Activated naive CD4-positive, alpha-beta T cell treated with anti-CD3 and anti-CD28 coated beads, Interleukin-2, amount 50 U/mL, for 16 hours (primary cell): ENCODE measurements around the gene SCCPDH.
A peak's percentile ranks its signal among the peaks of the same experiment; 100 is the strongest.

ENCODE experiments used
- DNase-seq: peaks from one replicate; pipeline ENCODE4 v3.0.0-alpha.2; 2020

Gene SCCPDH

DNA sequence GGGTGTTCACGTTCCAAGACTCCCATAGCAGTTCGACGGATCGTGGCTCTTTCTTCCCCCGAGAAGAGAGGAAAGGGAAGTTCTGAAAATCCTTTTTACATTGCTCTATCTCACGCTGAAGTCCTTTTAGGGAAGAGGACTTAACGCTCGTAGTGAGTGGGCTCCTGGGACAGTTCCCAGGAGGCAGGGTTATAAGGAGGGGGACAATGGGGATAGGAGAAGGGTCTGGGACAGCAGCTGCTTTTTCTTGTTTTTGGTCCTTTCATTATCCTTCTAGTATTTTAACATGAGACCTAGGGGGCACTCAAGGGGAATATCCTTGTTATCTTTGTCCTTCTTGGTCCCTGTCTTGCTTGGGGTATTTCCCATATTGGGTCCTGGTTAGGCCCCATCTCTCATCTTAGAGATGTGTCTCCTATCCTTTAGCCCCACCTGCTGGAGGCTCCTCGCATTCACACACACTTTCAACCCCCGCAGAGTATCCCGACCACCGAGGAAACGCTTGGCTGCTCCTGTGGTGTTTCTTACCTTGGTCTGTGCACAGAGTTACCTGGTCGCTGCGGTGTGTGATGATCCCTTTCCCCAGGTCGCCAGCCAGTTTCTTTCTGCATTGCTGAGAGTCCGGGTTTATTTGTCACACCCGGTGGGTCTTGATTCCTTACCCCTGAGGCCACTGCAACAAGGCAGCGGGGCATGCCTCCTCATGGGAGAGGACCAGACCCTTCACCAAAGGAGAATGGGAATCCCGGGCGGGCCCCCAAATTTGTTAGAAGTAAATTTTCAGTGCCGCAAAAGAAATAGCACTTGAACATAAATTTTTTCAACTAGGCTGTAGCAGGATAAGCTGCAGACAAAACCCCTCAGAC, 29.7 kb downstream of the SCCPDH start:
- DNase-seq, result peak; percentile 58

DNA sequence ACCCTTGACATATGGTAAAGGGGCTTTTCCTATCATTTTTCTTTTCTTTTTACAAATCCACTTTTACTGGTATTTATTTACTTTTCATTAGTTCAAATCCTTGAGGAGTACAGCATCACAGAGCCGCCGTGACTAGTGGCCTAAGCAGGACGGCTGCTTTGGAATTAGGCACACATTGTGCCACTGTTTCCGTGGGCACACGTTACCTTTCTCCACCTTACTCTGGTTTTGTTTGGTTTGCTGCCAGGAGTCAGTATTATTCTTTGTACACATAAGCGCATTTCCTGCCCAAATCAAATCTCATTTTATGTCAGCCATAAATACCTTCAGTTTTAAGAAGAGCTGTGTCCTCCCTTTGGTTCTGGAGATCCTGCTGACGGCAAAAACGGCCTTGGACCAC, 31.2 kb downstream of the SCCPDH start:
- no peak for DNase-seq

DNA sequence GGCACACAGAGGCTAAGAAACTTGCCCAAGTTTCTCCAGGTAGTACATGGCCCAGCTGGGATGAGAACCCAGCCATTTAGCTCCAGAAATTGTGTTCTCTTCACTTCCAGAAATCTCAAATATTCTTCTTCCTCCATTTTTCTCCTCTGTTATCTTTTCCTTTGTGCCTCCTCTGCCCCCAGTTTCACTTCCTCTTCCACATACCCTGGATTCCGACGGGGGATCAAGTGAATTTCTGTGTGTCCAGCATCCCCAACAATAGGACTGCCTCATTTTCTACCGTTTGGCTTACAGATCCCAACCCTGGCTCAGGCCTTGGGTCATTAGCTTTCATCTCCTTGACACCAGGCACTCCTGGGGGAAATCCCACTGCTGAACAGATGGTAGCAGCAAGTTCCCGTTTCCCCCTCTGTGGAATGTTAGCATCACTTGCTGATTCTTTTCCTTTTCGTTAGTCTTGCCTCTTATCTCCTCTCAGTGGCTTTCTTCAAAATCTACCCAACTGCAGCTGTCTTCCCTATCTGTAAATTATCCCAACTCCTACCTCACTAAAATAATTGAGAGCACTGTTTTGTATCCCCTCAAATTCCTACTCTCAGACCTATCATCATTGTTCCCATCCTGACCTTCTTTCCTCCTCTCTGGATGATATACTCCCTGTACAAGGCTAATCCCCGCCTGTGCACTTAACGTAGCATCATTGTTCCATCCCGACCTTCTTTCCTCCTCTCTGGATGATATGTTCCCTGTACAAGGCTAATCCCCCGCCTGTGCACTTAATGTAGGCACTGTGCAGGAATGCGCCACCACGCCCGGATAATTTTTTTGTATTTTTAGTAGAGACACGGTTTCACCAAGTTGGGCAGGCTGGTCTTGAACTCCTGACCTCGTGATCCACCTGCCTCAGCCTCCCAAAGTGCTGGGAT, 36.5 kb downstream of the SCCPDH start:
- no peak for DNase-seq

DNA sequence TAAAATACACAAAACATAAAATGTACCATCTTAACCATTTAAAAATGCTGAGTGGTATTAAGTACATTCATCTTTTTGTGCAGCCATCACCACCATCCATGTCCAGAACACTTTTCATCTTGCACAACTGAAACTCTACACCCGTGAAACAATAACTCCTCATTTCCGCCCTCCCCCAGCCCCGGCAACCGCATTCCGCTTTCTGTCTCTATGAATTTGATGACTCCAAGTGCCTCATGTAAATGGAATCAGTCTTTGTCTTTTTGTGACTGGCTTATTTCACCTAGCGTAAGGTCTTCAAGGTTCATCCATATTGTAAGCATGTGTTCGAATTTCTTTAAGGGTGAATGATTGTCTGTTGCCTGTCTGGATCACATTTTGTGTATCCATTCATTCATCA, 37.2 kb downstream of the SCCPDH start:
- DNase-seq, result no peak

DNA sequence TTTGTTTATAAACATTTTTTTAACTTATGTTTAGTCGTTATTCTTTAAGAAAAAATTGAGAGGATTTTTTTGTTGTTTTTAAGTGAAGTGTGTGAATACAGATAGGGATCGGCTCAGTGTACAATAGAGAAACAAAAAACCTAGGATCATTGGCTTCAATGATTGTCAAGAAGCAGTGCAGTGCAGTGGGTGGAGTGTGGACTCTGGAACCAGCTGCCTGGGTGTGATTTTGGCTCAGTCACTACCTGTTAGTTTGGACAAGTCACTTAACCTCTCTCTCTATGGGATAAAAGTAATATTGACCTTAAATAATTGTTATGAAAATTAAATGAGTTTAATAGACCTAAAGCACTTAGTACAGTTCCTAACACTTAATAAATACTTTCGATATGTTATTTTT, 41.3 kb downstream of the SCCPDH start:
- no peak for DNase-seq

DNA sequence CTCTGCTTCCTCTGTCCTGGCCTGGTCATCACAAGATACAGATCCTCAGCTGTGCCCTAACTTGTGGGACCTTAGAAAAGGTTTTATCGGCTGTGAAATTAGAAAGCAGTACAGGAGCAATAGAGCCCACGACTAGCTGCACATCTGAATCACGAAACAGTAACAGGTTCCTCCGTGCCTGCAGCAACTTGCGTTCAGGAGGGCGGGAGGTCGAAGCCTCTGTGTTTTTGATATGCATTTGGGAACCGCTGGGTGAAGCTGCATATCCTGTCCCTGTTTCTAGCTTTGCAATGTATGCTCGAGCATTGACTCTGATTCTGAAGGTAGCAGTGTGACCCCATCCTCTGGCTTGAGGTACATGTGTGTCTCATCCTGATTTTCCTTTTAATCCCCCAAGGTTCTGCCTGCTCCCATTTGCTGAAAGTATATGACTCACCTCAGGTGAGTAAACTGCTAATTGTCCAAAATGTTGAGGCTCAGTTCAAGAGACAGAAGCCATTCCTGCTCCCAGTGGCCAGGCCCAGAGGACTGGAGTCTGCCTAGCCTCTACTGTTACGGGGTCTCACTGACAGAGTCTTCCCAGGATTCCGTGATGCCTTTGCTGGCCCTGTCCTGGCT, 44.3 kb downstream of the SCCPDH start:
- DNase-seq, result no peak

DNA sequence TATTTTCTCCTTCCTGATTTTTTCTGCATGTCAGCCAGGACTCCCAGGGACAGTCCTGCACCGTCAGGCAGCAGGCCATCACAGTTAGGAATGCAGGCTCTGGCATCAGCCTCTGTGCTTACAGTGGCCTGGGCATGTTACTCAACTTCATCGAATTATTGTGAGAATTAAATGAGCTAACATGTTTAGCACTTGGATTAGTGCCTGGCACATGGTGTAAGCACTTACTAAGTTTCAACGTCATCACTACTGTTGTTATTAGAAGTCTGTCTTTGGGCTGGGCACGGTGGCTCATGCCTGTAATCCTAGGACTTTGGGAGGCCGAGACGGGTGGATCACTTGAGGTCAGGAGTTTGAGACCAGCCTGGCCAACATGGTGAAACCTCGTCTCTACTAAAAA, 45.1 kb downstream of the SCCPDH start:
- no peak for DNase-seq

DNA sequence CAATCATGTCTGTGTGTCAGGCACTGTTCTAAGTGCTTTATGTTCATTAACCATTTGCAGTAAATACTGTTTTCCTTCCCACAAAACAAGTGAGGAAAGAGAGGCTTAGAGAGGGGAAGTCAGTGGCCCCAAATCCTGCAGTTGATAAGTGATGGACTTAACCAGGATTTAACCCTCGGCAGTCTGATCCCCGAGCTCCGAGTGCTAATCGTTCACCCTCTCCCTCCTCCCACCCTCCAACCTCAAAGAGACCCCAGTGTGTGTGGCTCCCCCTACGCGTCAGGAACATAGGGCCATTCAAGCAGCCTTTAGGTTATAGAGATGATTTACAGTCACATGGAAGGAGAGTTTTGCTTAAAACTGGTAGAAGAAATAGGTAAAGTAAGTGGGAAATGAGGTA, 47.2 kb downstream of the SCCPDH start:
- DNase-seq, result no peak

DNA sequence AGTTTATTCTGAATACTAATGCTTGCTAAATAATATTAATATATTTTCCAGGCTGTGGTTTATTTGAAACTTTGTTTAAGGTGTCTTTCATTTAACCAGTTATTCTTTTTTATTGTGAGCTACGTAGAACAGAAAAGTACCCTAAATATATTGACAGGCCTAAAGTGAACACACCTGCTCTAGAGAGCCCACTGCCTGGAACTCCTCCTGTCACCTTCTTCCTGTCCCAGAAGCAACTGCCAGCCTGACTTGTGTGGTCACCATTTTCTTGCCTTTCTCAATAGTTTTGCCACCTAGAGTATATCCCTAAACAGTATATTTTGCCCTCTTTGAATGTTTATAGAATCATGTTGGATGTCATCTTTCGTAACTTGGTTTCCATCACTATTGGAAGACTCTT, 48.5 kb downstream of the SCCPDH start:
- DNase-seq, result no peak

DNA sequence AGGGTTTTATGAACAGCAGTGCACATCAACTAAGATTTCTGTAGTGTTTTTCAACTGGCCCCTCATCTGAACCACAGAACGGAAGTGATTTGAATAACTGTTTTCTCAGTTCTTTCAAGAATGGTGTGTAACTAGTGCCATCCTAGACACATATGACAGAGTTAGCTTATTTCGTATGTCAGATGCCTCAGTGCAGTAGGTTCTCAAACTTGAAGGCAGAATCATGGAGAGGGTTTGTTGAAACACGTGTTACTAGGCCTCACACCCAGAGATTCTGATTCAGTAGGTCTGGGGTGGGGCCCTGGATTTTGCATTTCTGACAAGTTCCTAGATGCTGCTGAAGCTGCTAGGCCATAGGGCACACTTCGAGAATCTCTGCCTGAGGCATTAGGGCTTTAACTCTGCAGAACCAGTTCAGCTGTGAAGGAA, 49.0 kb downstream of the SCCPDH start:
- DNase-seq, result no peak

DNA sequence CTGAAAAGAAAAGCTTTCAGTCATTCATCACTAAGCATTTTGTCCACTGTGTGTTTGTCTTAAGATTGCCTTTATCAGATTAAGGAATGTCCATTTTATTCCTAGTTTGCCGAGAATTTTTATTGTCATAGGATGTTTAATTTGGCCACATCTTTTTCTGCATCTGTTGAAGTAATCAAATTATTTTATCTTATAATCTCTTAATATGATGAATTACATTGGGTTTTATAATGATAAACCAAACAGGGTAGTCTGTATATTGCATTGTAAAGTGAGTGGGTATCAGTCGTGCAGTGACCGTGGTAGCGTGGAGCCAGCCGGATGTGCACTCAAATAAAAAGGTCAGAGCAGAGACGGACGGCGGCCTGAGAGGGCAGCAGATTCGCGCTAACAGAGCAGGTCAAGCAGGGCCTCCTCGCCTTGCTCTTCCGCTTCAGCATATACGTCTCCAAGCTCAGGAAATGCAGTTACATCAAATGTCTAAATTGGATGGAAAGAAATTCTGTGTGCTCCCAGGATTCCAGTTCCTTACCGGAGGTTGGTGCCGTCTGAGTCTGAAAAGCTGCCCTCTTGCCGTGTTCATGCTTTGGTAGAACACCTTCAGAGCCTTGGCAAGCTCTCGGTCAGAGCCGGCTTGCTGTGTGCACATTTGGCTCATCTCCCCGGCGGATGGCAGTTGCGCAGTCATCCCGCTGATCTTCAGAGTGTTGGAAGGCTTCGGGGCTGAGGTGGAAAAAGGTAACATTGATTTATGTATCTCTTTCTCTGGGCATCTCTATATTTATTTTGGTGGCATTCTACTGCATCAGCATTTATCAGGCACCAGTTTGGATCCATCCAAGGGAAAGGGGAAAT, 51.5 kb downstream of the SCCPDH start:
- DNase-seq, result no peak

DNA sequence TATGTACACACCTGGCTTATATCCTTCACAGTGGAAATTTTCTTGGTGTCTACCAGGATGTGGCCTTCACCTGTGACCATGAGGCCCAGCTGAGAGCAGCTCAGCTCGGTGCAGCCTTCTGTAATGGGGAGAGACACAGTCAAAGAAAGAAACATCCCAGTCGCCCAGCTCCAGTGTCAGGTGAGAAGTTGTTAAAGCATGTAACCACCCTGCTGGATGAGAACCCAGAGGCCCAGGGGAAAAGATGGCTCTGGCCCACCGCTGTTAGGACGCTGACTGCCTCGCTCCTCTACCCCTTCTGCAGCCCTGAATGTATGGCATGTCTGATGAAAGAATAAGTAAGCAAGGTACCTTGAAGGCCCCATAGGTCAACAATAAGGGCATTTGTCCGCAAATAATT, 52.7 kb downstream of the SCCPDH start:
- DNase-seq, result no peak

DNA sequence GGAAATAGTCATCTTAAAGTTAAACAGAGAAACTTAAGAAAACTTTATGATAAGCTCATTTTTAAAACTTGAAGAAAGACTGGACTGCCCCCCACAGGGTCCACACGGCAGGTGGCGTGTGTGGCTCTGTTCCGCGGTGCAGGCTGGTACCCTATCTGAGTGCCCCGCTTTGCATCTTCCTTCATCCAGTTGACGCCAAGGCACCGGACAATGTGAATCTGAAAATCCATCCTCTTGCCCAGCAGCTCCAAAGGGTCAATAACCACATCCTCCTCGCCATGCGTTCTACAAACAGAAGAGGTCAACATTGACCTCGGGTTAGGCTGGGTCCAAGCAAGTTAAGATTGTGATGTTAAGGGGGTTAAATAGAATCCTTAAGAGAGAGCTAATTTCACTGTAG, 54.5 kb downstream of the SCCPDH start:
- no peak for DNase-seq

DNA sequence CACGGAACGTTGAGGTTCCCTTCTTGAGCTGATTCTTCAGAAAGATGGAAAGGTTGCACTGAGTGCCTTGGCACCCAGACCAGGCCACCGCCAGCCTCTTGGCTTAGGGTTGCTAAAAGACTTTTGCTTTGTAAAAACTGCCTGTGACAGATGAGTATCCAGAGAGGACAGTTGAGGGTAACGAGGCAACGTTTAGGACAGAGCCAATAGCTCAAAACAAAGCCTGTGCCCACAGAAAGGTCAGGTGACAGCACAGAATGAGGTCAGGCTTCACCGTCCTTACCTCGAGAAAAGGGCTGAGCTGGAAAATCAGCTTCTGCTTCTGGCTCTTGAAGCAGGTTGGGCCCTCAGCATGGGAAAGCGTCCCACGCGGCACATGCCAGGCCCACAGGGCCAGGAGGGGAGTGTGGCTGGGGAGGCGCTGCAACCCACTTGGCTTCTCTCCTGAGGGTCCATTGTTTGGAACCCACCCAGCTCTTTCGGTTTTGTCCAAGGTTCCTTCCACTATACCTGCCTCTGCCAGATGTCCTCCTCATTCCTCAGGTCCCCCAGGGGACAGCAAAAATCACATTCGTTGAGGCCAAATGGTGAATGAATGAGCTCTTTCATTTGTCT, 55.5 kb downstream of the SCCPDH start:
- DNase-seq, result no peak

DNA sequence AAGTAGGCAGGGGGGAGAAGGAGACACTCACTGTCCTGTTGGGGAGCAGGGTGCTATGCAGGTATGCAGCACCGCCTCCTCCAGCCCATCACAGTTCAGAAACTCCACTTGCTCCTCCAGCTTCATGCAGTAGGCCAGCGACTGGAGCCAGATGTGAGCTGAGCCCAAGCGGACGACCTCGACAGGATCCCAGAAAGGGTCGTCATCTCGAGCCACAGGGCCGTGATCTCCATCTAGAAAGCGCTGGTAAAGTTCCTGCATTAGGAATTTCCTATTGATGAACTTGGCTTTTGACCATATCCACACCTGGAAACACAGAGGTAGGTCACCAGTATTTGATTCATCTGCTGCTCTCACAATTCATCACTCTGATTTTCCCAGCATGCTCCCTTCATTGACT, 56.1 kb downstream of the SCCPDH start:
- no peak for DNase-seq

DNA sequence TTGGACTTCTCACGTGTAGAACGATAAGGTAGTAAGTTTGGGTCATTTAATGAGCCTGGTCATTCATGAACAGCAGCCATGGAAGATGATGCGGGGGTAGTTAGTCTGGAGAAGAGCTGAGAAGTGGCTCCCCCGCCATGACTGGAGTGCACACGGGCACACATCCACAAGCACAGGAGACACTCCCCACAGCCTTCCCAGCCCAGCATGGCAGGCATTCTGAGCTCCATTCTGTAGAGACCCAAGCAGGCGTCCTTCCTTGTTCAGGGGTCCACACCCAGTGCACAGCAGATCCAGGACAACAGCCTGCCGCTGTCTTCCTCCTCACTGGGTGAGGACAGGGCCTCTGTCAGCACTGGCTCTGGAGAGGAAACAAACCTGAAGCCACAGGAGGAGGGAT, 57.0 kb downstream of the SCCPDH start:
- DNase-seq, result no peak

DNA sequence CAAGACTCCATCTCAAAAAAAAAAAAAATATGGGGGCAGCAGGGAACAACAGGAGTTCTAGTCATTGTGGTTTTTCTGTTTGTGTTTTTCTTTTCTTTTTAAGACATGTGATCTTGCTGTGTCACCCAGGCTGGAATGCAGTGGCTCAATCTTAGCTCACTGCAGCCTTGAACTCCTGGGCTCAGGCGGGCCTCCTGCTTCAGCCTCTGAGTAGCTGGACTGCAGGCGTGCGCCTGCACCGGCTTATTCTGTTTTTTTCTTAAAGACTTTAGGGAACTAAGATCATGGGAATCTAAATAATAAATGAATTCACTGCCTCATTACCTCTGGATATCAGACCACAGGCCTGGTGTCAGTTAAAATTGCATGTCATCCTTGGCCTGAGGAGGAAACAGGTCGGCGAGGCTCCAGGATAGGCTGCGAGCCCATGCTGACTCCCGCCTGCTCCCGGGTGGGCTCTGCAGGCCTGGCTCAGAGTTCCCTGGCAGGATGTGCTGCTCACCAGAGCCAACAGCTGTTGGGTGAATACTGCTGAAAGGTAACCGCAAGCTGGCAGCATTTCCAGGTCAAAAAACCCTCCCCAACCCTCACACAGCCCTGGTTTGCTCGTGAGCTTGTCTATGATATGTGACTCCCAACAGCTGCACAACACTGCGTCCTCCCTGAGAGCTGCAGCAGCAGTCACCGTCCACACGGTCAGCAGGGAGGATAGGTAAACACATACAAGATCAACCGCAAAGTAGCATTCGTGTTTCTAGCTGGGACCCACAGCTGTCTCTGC, 58.1 kb downstream of the SCCPDH start:
- no peak for DNase-seq

DNA sequence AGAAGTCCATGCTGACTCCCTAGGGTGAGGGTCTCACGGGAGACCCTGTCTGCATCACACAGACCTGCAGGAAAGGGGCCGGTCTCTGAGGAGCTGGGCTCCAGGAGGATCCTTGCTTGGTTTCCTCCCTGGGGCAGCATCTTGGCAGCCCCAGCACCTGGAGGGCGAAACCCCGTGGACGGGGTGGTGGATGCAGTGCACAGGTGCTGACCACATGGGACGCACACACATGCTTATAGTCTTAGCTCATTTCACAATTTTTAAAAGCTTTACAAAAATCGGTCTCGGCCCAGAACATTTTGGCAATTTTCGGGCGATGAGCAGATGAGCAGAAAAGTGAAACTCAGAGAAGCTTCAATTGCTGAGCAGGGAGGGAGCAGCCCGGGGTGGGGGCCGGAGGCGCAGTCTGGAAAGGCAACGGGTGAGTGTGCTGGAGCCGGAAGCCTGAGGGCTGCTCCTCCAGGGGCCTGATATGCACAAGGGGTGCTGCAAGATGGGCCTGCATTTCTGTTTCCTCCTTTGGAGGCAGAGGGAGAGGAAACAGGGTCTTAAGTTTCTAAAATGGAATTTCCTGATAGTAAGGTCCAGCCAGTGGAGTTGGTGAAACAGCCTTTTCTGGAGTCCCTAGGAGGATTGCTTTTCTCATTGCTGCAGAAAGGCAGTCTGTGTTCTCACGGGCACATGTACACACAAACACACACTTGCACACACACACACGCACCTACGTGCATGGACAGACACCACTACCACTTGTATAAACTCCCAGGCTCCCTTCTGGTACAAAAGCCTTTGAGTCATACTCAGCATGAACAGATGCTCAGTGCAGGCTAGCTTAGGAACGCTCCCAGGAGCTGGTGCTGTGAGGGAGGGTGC, 60.6 kb downstream of the SCCPDH start:
- no peak for DNase-seq

DNA sequence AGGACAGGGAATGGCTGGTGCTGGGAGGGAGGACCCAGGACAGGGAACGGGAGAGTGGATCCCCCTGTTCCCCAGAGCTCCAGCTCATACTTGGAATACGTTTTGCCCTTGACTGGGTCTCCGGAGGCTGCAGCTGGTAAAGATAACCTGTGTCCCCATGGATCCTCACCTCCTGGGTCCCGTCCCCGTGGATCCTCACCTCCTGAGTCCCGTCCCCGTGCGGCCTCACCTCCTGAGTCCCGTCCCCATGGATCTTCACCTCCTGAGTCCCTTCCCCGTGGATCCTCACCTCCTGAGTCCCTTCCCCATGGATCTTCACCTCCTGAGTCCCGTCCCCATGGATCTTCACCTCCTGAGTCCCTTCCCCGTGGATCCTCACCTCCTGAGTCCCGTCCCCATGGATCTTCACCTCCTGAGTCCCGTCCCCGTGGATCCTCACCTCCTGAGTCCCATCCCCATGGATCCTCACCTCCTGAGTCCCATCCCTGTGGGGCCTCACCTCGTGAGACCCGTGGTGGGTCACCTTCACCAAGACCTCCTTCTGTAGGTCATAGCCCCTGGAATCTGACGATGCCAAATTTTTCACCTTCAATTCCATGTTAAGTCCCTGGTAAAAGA, 61.4 kb downstream of the SCCPDH start:
- DNase-seq, result no peak
